Vagina (tissue), 2 donors: Measurements from ENCODE around the gene ITM2A. TPM values are rescaled to one million over a fixed set of nuclear protein-coding genes. Genes with fewer than 3 reads are reported as not detected.

Source experiments
- DNase-seq, 2 donors: peaks; one replicate each; pipeline ENCODE4 v3.0.0-alpha.2; 2017; ENCODE audit errors: extremely low spot score in 2 of 2
- H3K27ac ChIP-seq: fragments of 200-600 bp; sonication (generic); one replicate; pipeline ENCODE4 v1.5.1; 2019
- H3K27me3 ChIP-seq: fragments of 200-600 bp; sonication (generic); one replicate; pipeline ENCODE4 v1.5.1; 2019
- H3K36me3 ChIP-seq, 2 donors: fragments of 200-600 bp; sonication (generic); one replicate each; pipeline ENCODE4 v1.5.1; 2017 to 2019
- H3K4me1 ChIP-seq: fragments of 200-600 bp; sonication (generic); one replicate; pipeline ENCODE4 v1.5.1; 2019
- H3K4me3 ChIP-seq, 2 donors: fragments of 200-600 bp; sonication (generic); 1 replicate in 1 of 2; 2 replicates in 1 of 2; pipeline ENCODE4 v1.5.1; 2016 to 2019
- H3K9me3 ChIP-seq: fragments of 200-600 bp; sonication (generic); one replicate; pipeline ENCODE4 v1.5.1; 2019
- POLR2A ChIP-seq, 2 donors: fragments of 450-650 bp; IDR thresholded peaks; one replicate each; pipeline ENCODE4 v1.6.1; 2017; ENCODE audit warnings: antibody characterized with exemption in 2 of 2, mild to moderate bottlenecking in 2 of 2, moderate library complexity in 2 of 2
- POLR2AphosphoS5 ChIP-seq, 2 donors: sonication (generic); formaldehyde crosslinking; IDR thresholded peaks; one replicate each; pipeline ENCODE4 v1.9.0; 2017; ENCODE audit warnings: antibody characterized with exemption in 2 of 2, mild to moderate bottlenecking in 2 of 2, low read depth in 1 of 2; ENCODE audit not compliant: insufficient read depth in 1 of 2
- intact Hi-C: fragments of 100-400 bp; cut with DNase I; formaldehyde crosslinking; loops from one replicate; pipeline ENCODE4 v1.15.1; 2023
- total RNA-seq: library from RNA; depleted of rRNA; stranded (reverse); fragments of >200 nt; gene quantifications from one replicate; pipeline ENCODE4 v1.2.3, GENCODE V29; 2016
- TF ChIP-seq, protein P1 (sequence below), 3 experiments: fragments of 450-650 bp in 2 of 3; fragments of 200-600 bp in 1 of 3; sonication (generic) in 1 of 3; IDR thresholded peaks; one replicate each; pipeline ENCODE4 v1.5.1; 2017 to 2019; ENCODE audit warnings: antibody characterized with exemption in 3 of 3, mild to moderate bottlenecking in 2 of 3, moderate library complexity in 2 of 3

ITM2A gene
- total RNA-seq, 1 donor from 2014 or later, result 89.4 TPM

DNA sequence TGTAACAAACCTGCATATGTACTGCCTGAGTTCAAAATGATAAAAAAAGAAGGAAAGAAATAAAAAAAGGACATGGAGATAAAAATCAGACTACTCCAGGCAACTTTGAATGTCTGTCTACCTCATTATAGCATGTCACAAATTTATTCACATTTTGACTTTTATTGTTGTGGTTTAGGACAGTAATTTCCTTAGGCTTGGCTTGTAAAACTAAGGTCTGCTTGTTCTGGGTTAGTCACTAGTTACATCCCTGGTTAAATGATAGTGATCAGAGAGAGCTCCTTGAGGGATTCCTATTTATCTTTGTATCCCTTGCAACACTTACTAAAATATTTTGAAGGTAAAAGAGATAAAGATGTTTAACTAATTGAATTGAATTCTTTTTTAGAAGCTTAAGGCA is 42.5 kb upstream of the ITM2A start:
- no peaks in the 10 kb centered on the region for H3K27me3 ChIP-seq
- intact Hi-C loops, result no loop called here
- H3K27ac ChIP-seq, result no peak overlapping the region
- no peaks in the 10 kb centered on the region for H3K9me3 ChIP-seq
- H3K4me3 ChIP-seq, result no peak overlapping the region
- H3K4me1 ChIP-seq, result no peaks in the 10 kb centered on the region
- TF ChIP-seq, protein P1, sequence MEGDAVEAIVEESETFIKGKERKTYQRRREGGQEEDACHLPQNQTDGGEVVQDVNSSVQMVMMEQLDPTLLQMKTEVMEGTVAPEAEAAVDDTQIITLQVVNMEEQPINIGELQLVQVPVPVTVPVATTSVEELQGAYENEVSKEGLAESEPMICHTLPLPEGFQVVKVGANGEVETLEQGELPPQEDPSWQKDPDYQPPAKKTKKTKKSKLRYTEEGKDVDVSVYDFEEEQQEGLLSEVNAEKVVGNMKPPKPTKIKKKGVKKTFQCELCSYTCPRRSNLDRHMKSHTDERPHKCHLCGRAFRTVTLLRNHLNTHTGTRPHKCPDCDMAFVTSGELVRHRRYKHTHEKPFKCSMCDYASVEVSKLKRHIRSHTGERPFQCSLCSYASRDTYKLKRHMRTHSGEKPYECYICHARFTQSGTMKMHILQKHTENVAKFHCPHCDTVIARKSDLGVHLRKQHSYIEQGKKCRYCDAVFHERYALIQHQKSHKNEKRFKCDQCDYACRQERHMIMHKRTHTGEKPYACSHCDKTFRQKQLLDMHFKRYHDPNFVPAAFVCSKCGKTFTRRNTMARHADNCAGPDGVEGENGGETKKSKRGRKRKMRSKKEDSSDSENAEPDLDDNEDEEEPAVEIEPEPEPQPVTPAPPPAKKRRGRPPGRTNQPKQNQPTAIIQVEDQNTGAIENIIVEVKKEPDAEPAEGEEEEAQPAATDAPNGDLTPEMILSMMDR (IDR thresholded peaks at IDR 0.05), result no peak
- H3K36me3 ChIP-seq, result no peaks in the 10 kb centered on the region
- DNase-seq, result no peak

DNA sequence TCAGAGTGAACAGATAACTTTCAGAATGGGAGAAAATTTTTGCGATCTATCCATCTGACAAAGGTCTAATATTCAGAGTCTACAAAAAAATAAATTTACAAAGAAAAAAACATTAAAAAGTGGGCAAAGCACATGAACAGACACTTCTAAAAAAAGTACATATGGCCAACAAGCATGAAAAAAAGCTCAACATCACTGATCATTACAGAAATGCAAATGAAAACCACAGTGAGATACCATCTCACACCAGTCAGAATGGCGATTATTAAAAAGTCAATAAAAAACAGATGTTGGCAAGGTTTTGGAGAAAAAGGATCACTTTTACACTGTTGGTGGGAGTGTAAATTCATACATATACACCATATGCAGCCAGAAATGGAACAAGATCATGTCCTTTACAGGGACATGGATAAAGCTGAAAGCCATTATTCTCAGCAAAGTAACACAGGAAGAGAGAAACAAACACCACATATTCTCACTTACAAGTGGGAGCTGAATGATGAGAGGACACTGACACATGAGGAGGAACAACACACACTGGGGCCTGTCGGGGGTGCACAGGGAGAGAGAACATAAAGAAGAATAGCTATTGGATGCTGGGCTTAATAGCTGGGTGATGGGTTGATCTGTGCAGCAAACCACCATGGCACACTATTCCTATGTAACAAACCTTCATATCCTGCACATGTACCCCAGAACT is 41.6 kb upstream of the ITM2A start:
- no peak overlapping the region for H3K27ac ChIP-seq
- H3K4me3 ChIP-seq, result no peak overlapping the region
- no peaks in the 10 kb centered on the region for H3K4me1 ChIP-seq
- no peaks in the 10 kb centered on the region for H3K27me3 ChIP-seq
- intact Hi-C loops, result no loop called here
- no peak for TF ChIP-seq POLR2AphosphoS5 (IDR thresholded peaks at IDR 0.05; ENCODE audit: insufficient read depth in 1 of 2, low read depth in 1 of 2)
- TF ChIP-seq, protein P1 (IDR thresholded peaks at IDR 0.05), result no peak
- no peak for TF ChIP-seq POLR2A (IDR thresholded peaks at IDR 0.05)
- no peaks in the 10 kb centered on the region for H3K36me3 ChIP-seq
- DNase-seq, result no peak
- H3K9me3 ChIP-seq, result no peaks in the 10 kb centered on the region

DNA sequence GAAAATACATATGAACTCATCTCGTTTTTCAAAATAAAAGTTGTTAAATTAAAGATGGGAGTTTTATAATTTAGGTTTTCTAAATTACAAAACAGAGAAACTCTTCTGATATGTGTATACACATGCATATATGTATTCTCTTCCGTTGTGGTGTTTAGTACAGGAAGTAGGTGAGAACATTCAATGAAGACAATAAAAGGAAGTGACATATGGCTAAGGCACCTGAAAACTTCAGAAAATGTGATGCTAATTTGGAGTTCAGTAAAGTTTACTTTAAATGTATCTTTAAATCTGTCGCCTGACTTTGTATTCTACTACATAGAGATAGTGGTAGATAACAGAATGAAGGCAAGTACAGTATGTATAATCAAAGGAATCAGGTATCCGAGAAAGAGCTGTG is 33.5 kb upstream of the ITM2A start:
- intact Hi-C loops, result loop anchor here (5.0 kb wide), 1 partner anchor 423 kb away; no protein-coding TSS in a partner anchor
- DNase-seq, result no peak
- Histone ChIP-seq H3K4me1 (no peaks in the 10 kb centered on the region), H3K27me3 (no peaks in the 10 kb centered on the region), H3K4me3 (no peak overlapping the region), H3K9me3 (no peaks in the 10 kb centered on the region), H3K27ac (no peak overlapping the region), H3K36me3 (no peaks in the 10 kb centered on the region)
- TF ChIP-seq POLR2AphosphoS5 (IDR thresholded peaks at IDR 0.05; ENCODE audit: insufficient read depth in 1 of 2, low read depth in 1 of 2), result no peak
- no peak for TF ChIP-seq POLR2A (IDR thresholded peaks at IDR 0.05)
- TF ChIP-seq, protein P1 (IDR thresholded peaks at IDR 0.05), result no peak

DNA sequence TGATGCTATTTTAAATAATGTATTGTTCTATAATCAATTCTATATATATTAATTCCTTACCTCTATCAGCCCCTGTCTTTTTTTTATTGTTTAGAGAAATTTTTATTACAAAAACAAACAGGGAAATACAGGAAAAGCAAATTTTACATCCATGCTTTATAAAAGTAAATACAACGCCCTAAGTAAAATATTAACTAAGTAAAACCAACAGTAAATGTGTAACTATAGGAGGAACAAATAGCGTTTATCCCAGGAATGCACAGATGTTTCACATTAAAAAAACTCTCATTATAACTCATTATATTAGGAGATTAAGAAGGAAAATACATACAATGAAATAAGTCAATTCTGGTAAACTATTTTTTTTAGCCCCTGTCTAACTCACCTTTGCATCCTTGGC is 8.2 kb upstream of the ITM2A start:
- TF ChIP-seq, protein P1 (IDR thresholded peaks at IDR 0.05), result no peak
- TF ChIP-seq POLR2A (IDR thresholded peaks at IDR 0.05) (no peak), POLR2AphosphoS5 (IDR thresholded peaks at IDR 0.05; ENCODE audit: insufficient read depth in 1 of 2, low read depth in 1 of 2) (no peak)
- intact Hi-C loops, result no loop called here
- Histone ChIP-seq H3K27ac (no peak overlapping the region), H3K27me3 (no peaks in the 10 kb centered on the region), H3K9me3 (no peaks in the 10 kb centered on the region), H3K4me3 (no peak overlapping the region), H3K36me3 (no peaks in the 10 kb centered on the region), H3K4me1 (no peaks in the 10 kb centered on the region)
- no peak for DNase-seq

DNA sequence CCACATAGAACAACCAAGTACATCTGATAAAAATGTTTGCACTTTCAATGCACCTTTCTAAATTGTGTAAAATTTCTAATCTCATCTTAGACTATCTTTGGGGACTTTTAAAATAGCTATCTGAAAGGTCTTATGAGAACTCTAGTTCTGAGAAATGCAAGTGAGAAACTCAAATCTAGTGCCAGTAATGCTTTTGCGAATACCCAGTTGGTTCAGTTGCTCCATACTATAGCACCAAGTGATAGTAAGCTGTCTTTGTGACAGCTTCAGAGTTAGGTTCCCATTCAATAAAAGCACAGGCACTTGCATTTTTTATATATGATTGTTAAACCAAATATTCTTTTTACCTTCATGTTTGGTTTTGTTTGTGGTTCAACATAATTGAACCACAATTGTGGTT is 4.5 kb upstream of the ITM2A start:
- no peaks in the 10 kb centered on the region for H3K9me3 ChIP-seq
- intact Hi-C loops, result no loop called here
- no peaks in the 10 kb centered on the region for H3K4me1 ChIP-seq
- no peak overlapping the region for H3K4me3 ChIP-seq
- no peak overlapping the region for H3K27ac ChIP-seq
- H3K27me3 ChIP-seq, result no peaks in the 10 kb centered on the region
- DNase-seq, result no peak
- H3K36me3 ChIP-seq, result no peaks in the 10 kb centered on the region
- TF ChIP-seq, protein P1 (IDR thresholded peaks at IDR 0.05), result no peak
- TF ChIP-seq POLR2AphosphoS5 (IDR thresholded peaks at IDR 0.05; ENCODE audit: insufficient read depth in 1 of 2, low read depth in 1 of 2) (no peak), POLR2A (IDR thresholded peaks at IDR 0.05) (no peak)
